Stimulated activated CD8-positive, alpha-beta memory T cell treated with anti-CD3 and anti-CD28 coated beads, Interleukin-12 subunit alpha, Interleukin-12 subunit beta, amount 100 ng/mL, for 1 hour (primary cell): ENCODE data around the gene TMEM123.

Experiments used
- DNase-seq: peaks from one replicate; pipeline ENCODE4 v3.0.0-alpha.2; 2020; ENCODE audit warnings: low read depth

Gene TMEM123

DNA sequence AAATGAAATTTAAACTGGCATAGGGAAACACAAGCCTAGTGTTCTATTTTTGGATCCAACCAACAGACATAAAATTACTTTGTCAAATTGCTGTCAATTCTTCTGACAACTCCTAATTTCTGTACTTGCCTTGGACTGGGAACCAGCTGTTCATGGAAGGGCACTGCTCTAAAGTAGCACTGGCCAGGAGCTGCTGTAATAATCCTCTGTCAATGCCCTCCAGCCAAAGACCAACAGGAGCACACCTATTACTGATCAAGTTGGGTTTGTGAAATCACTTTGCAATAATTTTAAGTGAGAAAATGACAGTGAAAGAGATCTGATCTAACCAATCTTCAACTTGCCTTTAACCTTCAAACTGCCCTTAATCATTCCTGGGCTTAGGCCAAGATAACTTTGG is 18.9 kb upstream of the TMEM123 start:
- DNase-seq = no peak

DNA sequence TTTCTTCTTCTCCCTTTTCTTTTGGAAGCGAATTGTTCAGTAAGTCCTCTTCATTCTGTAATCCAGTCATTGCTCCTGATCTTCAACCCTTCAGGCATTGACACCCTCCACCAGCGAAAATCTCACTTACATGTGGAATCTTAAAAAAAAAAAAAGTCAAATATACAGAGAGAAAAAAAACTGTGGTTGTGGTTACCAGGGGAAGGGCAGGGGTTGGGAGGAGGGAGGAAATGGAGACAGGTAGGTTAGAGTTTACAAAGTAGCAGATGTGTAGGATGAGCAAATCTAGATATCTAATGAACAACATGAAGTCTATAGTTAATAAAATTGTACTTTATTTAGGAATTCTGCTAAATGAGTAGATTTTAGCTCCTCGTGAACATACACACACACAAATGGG is 17.7 kb upstream of the TMEM123 start:
- DNase-seq = no peak

DNA sequence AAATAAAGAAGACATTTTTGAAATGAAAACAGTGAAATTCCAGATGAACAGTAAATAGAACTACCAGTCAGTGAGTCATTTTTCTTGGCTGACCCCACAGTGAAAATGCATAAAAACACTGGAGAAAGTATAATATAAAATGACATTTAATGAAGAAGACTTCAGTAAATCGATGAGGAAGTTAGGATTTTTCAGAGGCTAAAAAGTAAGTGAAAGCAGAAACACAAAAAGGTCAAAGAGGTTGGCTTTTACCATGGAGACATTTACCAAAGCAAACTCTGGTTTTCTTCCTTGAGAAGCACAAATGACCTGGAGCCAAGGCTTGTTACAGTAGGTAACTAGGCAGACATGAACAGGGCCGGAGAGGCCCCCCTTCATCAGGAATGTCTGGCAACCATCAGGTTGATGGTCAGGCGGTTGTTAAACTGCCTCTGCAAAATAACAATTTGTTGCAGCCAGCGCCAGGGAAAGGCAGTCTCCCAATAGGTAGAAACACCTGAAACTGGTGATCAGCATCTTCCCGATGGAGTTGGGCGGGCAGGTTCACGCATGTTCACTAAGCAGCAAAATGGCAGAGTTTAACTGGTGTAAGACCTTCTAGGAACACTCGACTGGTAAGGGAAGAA is 16.7 kb upstream of the TMEM123 start:
- DNase-seq = no peak

DNA sequence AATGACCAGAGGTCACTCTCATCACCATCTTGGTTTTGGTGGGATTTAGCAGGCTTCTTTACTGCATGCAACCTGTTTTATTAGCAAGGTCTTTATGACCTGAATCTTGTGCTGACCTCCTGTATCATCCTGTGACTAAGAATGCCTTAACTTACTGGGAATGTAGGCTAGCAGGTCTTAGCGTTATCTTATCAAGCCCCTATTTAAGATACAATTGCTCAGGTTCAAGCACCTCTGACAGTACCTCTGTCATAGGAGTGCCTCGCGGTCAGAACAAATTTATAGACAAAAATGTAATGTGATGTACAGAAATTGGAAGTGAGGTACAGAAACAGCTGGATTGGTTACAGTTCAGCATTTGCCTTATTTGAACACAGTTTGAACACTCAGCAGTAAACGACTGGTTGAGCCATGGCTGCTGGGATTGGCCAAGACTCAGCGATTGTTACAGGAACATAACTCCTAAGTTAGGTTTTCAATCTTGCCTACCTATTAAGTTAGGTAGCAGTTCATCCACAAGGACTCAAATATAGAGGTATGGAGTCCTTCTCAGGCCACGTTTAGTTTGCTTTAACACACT is 16.1 kb upstream of the TMEM123 start:
- no peak for DNase-seq

DNA sequence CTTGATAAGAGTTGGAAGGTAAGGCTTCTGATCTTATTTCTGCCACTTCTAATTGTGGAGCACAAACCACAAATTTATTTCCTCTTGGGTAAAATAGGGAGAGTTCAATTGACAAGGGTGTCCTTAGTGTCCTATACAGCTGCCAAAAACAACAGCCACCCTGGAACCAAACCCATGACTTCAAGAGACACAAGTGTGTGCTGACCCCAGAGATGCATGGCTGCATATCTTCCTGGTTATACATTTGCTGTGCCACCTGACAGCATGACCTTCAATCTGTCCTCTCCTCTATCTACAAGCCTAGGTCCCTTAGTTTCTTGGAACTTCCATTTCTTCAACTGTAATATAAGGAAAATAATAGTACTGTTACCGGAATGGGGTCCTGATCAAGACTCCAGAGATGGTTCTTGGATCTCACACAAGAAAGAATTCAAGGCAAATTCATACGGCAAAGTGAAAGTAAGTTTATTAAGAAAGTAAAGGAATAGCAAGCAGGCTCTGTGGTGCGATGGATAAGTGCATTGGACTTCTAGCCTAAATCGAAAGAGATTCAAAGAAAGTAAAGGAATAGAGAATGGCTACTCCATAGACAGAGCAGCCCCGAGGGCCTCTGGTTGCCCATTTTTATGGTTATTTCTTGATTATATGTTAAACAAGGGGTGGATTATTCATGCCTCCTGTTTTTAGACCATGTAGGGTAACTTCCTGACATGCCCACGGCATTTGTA is 15.5 kb upstream of the TMEM123 start:
- DNase-seq = no peak

DNA sequence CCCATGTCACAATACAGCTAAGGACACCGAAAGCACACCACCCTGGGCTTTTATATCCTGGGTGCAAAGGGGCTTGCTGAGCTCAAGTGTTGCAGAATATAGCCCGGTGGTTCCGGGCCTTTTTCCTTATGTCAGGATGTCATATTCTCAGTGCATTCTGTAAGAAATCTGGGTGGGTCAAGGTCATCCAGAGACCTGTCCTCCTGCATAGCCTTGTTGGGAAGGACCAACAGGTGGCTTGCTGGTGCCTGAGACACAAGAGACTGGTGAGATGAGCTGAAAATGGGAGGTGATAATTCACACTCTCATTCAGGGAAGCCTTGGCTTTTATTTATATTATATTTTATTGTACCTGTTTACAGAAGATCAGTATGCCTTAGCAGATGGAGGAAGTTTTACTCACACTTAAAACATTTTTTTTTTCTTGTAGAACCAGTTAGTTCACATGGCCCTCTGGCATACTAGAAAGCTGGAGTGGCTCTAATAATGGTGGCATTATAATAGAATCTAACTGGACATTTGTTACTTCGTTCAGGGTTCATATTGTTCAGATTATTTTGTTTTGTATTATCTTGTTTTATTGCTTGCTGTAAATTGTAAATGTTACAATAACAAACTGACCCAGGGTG is 14.6 kb upstream of the TMEM123 start:
- DNase-seq = no peak

DNA sequence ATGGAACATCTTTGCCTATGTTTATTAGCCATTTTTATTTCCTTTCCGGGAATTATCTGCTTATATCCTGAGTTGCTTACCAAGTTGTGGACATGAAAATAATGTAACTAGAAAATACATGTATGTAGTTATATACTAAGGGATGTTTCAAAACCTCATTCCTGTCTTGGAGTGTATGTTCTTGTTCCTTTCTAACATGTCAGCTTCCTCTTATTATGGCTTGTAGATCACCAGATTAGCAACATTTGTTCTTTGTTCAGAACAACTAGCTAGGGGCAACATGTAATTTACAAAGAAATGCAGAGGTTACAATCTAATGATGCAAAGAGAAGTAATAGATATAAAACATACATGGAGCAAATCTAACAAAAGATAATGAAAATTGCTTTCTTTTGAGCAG is 13.1 kb upstream of the TMEM123 start:
- DNase-seq = no peak

DNA sequence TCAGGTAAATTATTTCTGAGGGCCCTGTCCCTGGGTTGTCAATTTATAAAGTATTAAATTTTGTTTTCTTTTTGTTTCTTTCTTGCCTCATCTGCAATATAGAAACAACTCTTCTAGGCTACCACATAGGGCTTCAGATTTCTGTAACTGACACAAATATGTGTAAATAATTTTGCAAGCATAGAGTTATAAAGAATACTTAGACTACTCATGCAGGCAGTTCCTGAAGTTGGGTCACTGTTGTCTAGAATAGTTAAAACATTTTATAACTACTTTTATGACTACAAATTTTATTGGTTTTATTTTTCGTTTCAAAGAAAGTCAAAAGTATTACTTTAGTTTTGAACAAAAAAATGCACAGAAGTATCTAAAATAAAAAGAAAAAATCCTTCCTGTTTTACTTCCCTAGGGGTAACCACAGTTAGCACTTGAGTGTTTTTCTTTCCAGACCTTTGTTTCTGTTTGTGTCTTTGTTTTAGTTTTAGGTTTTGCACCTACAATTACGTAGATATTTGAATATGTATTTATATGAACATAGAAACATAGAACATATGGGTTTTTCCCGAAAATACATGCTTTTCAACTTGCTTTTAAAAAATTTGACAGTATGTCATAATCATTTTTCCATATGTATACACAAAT is 12.4 kb upstream of the TMEM123 start:
- DNase-seq = no peak

DNA sequence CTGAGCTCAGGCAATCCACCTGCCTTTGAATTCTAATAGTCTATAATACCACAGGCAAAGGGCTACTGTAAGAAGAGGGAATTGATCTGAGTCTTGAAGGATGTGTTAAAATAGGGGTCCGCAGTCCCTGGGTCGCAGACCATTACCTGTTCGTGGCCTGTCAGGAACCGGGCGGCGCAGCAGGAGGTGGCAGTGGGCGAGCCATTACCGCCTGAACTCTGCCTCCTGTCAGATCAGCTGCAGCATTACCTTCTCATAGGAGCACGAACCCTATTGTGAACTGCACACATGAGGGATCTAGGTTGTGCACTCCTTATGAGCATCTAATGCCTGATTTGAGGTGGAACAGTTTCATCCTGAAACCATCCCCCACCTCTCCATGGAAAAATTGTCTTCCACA is 11.5 kb upstream of the TMEM123 start:
- DNase-seq = no peak

DNA sequence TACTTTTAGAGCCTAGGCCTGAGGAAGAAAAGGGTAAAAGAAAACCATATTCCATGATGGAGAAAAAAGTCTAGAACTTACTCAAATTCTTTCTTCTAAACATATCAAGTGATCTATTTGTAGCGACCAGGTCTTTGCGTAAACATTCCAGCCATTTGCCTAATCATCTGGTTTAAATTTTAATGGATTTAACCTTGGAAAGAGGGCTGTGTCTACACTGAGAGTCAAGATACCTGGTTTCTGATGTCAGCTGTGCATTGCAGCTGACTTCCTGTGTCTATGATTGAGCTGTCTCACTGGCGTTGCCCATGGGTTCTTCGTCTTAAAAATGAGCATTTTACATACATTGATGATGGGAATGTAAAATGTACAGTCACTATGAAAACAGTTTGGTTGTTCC is 10.0 kb upstream of the TMEM123 start:
- DNase-seq = no peak

DNA sequence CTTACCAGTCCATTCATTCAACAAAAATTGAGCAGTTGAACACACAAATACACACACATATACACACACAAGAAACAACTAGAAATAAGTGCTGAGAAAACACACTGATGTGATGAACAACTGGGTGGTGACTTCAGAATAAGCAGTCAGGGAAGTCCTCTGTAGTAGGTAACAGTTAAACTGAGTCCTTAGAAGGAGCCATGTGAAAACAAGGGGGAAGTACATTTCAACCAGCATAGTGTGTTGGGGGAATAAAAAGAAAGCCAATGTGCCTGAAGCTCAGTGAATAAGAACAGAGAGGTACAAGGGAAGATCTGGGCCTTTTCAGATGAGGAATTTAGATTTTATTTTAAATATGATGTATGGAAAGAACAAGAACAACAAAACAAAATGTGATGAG is 6.8 kb upstream of the TMEM123 start:
- no peak for DNase-seq

DNA sequence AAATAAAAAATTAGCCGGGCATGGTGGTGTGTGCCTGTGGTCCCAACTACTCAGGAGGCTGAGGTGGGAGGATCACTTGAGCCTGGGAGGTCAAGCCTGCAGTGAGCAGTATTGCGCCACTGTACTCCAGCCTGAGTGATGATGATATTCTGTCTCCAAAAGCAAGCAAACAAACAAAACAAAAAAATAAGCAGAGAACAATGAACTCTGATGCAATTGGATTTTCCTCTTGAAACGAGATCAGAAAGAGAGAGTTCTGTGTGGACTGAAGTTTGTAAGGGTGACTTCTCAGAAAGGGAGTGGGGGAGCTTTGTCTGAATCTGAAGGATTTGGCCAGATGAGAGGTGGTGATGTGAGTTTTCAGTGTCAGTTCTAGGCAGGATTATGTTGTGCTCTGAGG is 6.0 kb upstream of the TMEM123 start:
- DNase-seq = no peak

DNA sequence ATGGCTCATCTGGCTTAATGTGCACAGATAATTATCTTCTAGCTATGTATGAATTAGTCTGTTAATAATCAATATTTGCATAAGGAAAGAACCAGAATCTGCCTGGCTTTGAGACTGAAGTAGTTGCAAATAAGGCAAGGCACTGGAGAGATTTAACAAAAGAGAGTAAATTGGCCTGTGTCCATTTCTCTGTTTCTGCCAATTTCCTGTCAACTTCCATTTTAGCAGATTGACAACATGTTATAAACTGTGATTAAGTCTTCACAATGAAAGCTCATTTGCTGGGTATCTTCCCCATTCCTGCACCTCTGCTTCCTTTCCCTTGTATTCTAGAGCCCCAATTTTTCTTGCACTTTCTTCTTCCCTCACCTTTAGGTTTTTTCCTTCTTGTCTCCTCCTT is 5.3 kb upstream of the TMEM123 start:
- DNase-seq = no peak

DNA sequence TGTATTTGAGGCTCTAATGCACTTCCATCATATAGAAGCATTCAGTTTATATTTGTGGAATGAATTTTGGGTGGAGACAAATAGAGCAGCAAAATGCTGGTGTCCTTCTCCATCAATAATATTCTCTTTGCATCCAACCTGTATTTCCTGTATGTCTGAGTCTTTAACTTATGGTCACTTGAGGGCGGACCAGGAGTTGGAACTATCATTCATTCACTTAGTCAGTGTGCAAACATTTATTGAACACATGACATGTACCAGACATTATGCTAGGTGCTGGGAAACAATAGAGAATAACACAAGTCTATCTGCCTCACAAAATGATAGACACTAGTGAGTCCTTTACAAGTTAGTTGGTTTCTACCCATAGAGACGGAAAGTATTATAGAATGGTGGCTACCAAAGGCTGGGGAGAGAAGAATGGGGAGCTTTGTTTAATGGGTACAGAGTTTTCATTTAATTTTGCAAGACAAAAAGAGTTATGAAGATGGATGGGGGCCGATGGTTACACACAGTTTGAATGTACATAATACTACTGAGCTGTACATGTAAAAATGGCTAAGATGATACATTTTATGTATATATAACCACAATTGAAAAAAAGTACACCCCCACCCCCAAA is 4.6 kb upstream of the TMEM123 start:
- DNase-seq = no peak

DNA sequence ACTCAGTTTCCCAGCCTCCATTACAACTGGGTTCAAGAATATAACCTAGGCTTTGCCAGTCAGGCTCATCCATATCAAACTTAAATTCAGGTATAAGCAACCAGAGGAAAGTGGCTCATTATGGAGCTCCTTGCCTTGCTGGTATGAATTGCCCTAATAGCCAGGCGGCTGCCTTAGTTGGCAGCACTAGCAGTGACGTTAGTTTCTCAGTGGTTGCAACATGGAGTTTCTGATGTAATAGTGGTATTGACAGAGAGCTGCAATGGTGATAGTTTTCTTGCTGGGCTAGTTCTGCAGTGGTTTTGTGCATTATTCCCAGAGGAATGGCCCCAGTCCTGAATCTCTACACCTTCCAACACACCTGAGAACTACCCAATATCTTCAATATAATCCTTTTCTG is 3.8 kb upstream of the TMEM123 start:
- no peak for DNase-seq

DNA sequence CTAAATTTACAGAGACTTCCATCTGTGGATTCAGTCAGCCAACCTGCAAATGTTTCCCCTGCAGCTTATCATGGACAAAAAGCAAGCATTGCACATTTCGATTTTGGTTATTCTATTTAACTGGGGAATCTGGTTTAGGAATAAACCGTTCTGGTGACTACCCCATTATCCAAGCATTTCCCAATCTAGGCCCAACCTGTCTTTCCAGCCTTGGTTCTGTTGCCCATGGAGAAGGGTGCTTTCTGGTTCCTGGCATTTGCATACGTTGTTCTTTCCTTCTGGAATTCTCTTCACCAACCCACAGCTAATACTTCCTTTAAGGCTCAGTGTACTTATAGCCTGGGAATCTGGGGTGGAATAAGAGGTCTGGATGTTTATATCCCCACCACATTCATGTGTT is 1.4 kb upstream of the TMEM123 start:
- no peak for DNase-seq

DNA sequence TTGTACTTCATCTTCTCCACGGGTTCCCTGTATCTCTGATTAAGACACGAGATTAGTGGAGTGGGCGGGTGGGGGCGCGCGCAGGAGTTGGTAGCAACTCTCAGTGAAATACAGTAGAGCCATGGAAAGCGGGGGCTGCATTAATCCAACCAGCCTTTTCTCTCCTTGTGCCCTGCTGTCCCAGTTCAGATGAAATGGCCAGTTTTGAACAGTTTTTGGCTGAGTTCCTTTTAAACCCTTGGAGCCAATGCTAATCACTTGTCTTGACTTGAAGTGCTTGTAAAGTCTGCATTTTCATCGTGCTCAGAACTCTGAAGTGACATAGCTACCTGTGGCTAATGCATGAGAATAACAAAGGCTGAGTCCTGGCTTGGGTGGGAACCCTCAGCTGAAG is 734 bp upstream of the TMEM123 start:
- no peak for DNase-seq

DNA sequence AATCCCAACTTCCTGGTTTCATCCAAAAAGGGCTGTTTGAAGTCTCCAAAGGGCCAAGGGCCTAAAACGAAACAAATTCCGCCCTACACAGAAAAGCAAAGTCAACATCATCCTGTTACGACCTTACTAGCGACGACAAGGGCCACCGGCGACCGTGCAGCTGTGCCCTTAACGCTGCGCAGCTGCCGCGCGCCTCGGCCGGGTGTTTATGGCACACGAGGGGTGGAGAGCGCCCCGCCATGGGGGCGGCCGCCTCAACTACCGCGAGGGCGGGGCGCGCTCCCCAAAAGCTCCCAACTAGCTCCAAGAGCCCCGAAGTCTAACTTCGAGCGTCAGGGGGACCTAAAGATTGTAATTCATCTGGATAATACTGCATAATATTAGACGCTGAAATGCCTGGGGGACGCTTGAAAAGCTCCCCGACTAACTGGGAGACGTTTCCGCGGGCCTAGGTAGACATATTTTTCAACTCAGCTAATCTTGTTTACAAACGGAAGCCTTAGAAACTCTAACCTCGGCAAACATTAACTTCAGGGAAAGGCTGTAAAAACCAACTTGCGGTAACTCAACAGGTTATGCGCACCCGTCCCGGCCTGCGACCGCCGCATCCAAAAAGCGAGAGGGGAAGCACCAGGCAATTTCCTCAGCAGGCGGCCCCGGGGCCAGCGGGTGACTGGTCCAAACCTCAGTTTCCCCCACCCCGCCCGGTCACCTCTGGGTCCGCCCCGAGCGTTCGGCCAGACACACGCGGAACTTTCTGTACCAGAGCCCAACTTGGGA is 694 bp downstream of the TMEM123 start:
- peak; percentile 59 for DNase-seq

DNA sequence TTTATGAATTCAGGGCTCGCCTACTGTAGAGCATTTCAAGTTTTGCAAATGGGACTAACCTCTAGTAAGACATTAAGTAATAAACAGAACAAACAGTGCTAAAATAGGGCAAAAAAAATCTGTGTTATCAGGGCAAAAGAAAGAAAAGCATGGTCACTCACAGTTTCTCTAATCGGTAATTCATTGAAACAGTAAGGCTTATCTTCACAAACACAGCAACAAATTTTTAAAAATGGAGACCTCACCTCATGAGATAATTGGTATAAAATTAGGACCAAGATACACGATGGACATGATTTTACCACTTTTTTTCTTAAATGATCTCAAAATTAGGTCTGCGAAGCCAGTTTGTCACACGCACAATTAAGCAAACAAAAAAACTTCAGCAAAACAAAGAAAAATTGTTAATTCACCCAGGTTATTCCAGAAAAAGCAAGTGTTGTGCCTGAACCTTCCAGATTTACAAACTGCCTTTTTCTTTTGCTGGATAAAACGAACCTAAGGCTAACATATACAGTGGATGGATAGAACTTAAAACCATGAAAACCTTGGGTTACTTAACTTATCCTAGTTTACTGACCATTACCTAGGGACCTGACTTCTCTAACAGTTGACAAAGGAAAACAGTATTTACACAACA is 1.4 kb downstream of the TMEM123 start:
- DNase-seq = no peak

DNA sequence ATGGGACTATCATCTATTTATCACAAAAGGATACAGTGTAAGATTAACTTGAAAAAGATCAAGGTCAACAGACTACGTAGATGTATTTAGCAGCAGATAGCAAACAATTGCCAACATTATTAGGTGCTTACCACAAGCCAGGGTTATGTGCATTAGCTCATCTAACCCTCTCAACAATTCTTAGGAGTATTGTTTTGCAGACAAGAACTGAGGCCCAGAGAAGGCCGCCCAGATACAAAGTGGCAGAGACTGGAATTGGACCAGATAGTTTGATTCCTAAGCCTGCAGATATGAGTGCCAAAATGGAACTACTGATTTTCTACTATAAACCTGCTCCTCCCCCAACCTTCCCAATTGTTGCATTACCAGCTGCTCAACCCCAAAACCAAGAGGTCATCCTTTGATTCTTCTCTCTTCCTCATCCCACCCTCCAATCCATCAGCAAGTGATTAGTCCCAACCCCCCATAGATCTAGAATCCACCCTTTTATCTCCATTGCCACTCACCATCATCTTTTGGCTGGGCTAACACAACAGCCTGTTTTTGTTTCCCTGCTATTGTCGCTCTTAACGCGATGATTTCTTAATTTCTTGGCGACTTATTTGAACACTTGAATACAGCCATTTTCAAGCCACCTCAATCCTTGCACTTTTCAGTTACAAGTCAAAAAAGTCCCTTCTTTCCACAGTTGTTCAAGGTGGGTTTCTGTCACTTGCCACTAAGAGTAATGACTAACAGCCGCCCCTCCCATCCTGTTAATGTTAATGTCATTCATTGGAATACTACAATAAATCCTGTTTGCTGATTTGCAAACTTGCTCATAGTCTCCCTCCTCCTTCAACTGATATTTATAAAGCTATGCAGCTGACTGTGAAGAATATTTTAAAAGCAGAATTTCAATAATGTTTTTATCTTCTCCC is 2.7 kb downstream of the TMEM123 start:
- no peak for DNase-seq
